BLaER1 treated with 17β-estradiol and CSF1 and Interleukin-3, amounts not matched to agents 10 nM and 100 nM (cell line): Measurements from ENCODE around the gene GPNMB.

Experiments used
- H3K27ac ChIP-seq, 11 experiments: shearing (Covaris generic); formaldehyde crosslinking; 2 replicates each; pipeline ENCODE4 v1.8.1; 2022
- H3K27me3 ChIP-seq, 11 experiments: shearing (Covaris generic); formaldehyde crosslinking; 2 replicates each; pipeline ENCODE4 v1.8.1; 2022
- H3K36me3 ChIP-seq, 11 experiments: shearing (Covaris generic); formaldehyde crosslinking; 2 replicates each; pipeline ENCODE4 v1.8.1; 2022
- H3K4me1 ChIP-seq, 10 experiments: shearing (Covaris generic); formaldehyde crosslinking; 2 replicates each; pipeline ENCODE4 v1.8.1; 2022
- H3K4me2 ChIP-seq, 11 experiments: shearing (Covaris generic); formaldehyde crosslinking; 2 replicates each; pipeline ENCODE4 v1.8.1; 2022
- H3K4me3 ChIP-seq, 10 experiments: shearing (Covaris generic); formaldehyde crosslinking; 2 replicates each; pipeline ENCODE4 v1.8.1; 2022
- H3K9ac ChIP-seq, 11 experiments: shearing (Covaris generic); formaldehyde crosslinking; 2 replicates each; pipeline ENCODE4 v1.8.1; 2022
- H3K9me3 ChIP-seq, 11 experiments: shearing (Covaris generic); formaldehyde crosslinking; replicated peaks in 1 of 11; 2 replicates each; pipeline ENCODE4 v1.8.1; 2022
- H4K20me1 ChIP-seq, 11 experiments: shearing (Covaris generic); formaldehyde crosslinking; 2 replicates each; pipeline ENCODE4 v1.8.1; 2022
- Cebpa-rat ChIP-seq, 11 experiments: shearing (Covaris generic); IDR thresholded peaks; 2 replicates each; pipeline ENCODE4 v1.8.1; 2022

Gene GPNMB

GRCh38 chr7:23237000-23237399 lies 9.6 kb upstream of the GPNMB start:
- Histone ChIP-seq H3K4me3 (no peak overlapping the region), H3K9ac (no peak overlapping the region)
- TF ChIP-seq Cebpa-rat (IDR thresholded peaks at IDR 0.05): no peak

GRCh38 chr7:23238983-23239652 lies 7.5 kb upstream of the GPNMB start:
- no peak overlapping the region for H3K4me3 ChIP-seq
- TF ChIP-seq Cebpa-rat (IDR thresholded peaks at IDR 0.05): no peak
- no peaks in the 10 kb centered on the region for H3K9me3 ChIP-seq
- no peaks in the 10 kb centered on the region for H3K36me3 ChIP-seq
- no peaks in the 10 kb centered on the region for H3K27me3 ChIP-seq
- H3K27ac ChIP-seq: no peak overlapping the region
- H3K9ac ChIP-seq: no peak overlapping the region
- no peaks in the 10 kb centered on the region for H3K4me1 ChIP-seq
- H4K20me1 ChIP-seq: no peaks in the 10 kb centered on the region
- no peak overlapping the region for H3K4me2 ChIP-seq

More at GRCh38 chr7:23237000-23237399, 9.6 kb upstream of the GPNMB start:
- Histone ChIP-seq H3K4me2 (no peak overlapping the region), H3K27me3 (no peaks in the 10 kb centered on the region), H3K4me1 (no peaks in the 10 kb centered on the region), H3K27ac (no peak overlapping the region), H3K9me3 (no peaks in the 10 kb centered on the region), H4K20me1 (no peaks in the 10 kb centered on the region), H3K36me3 (no peaks in the 10 kb centered on the region)

GRCh38 chr7:23239698-23240097 lies 6.9 kb upstream of the GPNMB start:
- Histone ChIP-seq H3K36me3 (no peaks in the 10 kb centered on the region), H3K4me1 (no peaks in the 10 kb centered on the region), H3K9ac (no peak overlapping the region), H3K4me2 (no peak overlapping the region), H3K9me3 (no peaks in the 10 kb centered on the region), H3K27ac (no peak overlapping the region), H4K20me1 (no peaks in the 10 kb centered on the region), H3K4me3 (no peak overlapping the region), H3K27me3 (no peaks in the 10 kb centered on the region)
- no peak for TF ChIP-seq Cebpa-rat (IDR thresholded peaks at IDR 0.05)

GRCh38 chr7:23242321-23242720 lies 4.3 kb upstream of the GPNMB start:
- no peak overlapping the region for H3K27ac ChIP-seq
- H3K9me3 ChIP-seq: 0 out of 22 replicates have a peak, but pooled peaks cover 0 to under 1% (median 0%) of the 10 kb centered on the region in 11 experiments
- no peak overlapping the region for H3K4me2 ChIP-seq
- no peaks in the 10 kb centered on the region for H4K20me1 ChIP-seq
- peaks cover 0 to 10% (median 8%) of the 10 kb centered on the region in 11 experiments; a peak in 17 of 22 replicates for H3K27me3 ChIP-seq
- H3K4me3 ChIP-seq: no peak overlapping the region
- no peak for TF ChIP-seq Cebpa-rat (IDR thresholded peaks at IDR 0.05)
- no peaks in the 10 kb centered on the region for H3K36me3 ChIP-seq
- H3K4me1 ChIP-seq: peaks cover 0 to 13% (median 0%) of the 10 kb centered on the region in 10 experiments; a peak in 5 of 20 replicates
- H3K9ac ChIP-seq: no peak overlapping the region

- no peak overlapping the region for H3K27ac ChIP-seq
- H4K20me1 ChIP-seq: no peaks in the 10 kb centered on the region
- peaks cover 0 to 16% (median 14%) of the 10 kb centered on the region in 11 experiments; a peak in 17 of 22 replicates for H3K27me3 ChIP-seq
- no peak for TF ChIP-seq Cebpa-rat (IDR thresholded peaks at IDR 0.05)
- no peak overlapping the region for H3K4me2 ChIP-seq
- no peak overlapping the region for H3K9ac ChIP-seq
- no peak overlapping the region for H3K4me3 ChIP-seq
- H3K4me1 ChIP-seq: peaks cover 0 to 18% (median 4%) of the 10 kb centered on the region in 10 experiments; a peak in 10 of 20 replicates
- peaks cover 0 to 6% (median 3%) of the 10 kb centered on the region in 11 experiments; a peak in 7 of 22 replicates for H3K9me3 ChIP-seq
- no peaks in the 10 kb centered on the region for H3K36me3 ChIP-seq
Measured at GRCh38 chr7:23242935-23243334, 3.6 kb upstream of the GPNMB start.

- Histone ChIP-seq H3K4me3 (peak overlapping the region in 3 of 10 experiments; percentile 44 to 48 (median 45); a peak in 5 of 20 replicates), H4K20me1 (no peaks in the 10 kb centered on the region), H3K9ac (peak overlapping the region in 2 of 11 experiments; percentile 35 to 55; a peak in 1 of 22 replicates), H3K27me3 (peaks cover 0 to 24% (median 19%) of the 10 kb centered on the region in 11 experiments; a peak in 17 of 22 replicates), H3K27ac (no peak overlapping the region; a peak in 1 of 22 replicates), H3K9me3 (peaks cover 17 to 38% (median 25%) of the 10 kb centered on the region in 11 experiments), H3K36me3 (no peaks in the 10 kb centered on the region; a peak in 1 of 22 replicates), H3K4me1 (peaks cover 0 to 30% (median 8%) of the 10 kb centered on the region in 10 experiments; a peak in 12 of 20 replicates), H3K4me2 (peak overlapping the region in 5 of 11 experiments; percentile 65 to 75 (median 69); a peak in 9 of 22 replicates)
- TF ChIP-seq Cebpa-rat (IDR thresholded peaks at IDR 0.05): no peak
Measured at GRCh38 chr7:23247046-23247602, 549 bp downstream of the GPNMB start.

GRCh38 chr7:23247603-23248335 lies 1.2 kb downstream of the GPNMB start:
- Histone ChIP-seq H3K27ac (peak overlapping the region in 5 of 11 experiments; percentile 28 to 57 (median 51); a peak in 8 of 22 replicates), H3K9ac (peak overlapping the region in 4 of 11 experiments; percentile 21 to 55 (median 46); a peak in 5 of 22 replicates), H4K20me1 (no peaks in the 10 kb centered on the region), H3K4me1 (peaks cover 0 to 30% (median 8%) of the 10 kb centered on the region in 10 experiments; a peak in 12 of 20 replicates), H3K9me3 (peaks cover 19 to 38% (median 28%) of the 10 kb centered on the region in 11 experiments), H3K36me3 (no peaks in the 10 kb centered on the region; a peak in 1 of 22 replicates), H3K27me3 (peaks cover 0 to 24% (median 19%) of the 10 kb centered on the region in 11 experiments; a peak in 17 of 22 replicates), H3K4me2 (peak overlapping the region; percentile 11 to 75 (median 40); a peak in 20 of 22 replicates), H3K4me3 (peak overlapping the region in 5 of 10 experiments; percentile 39 to 52 (median 45); a peak in 8 of 20 replicates)
- TF ChIP-seq Cebpa-rat (IDR thresholded peaks at IDR 0.05): no peak

- H4K20me1 ChIP-seq: peaks cover 0 to 6% (median 0%) of the 10 kb centered on the region in 11 experiments; a peak in 1 of 22 replicates
- no peak overlapping the region for H3K27ac ChIP-seq
- peaks cover 0 to 24% (median 19%) of the 10 kb centered on the region in 11 experiments; a peak in 17 of 22 replicates for H3K27me3 ChIP-seq
- H3K4me3 ChIP-seq: peak overlapping the region in 1 of 10 experiments; percentile 20; a peak in 1 of 20 replicates
- no peak overlapping the region for H3K4me2 ChIP-seq
- peaks cover 0 to 6% (median 0%) of the 10 kb centered on the region in 11 experiments; a peak in 2 of 22 replicates for H3K36me3 ChIP-seq
- peaks cover 0 to 30% (median 8%) of the 10 kb centered on the region in 10 experiments; a peak in 12 of 20 replicates for H3K4me1 ChIP-seq
- no peak overlapping the region for H3K9ac ChIP-seq
- no peak for TF ChIP-seq Cebpa-rat (IDR thresholded peaks at IDR 0.05)
- H3K9me3 ChIP-seq: peaks cover 19 to 38% (median 28%) of the 10 kb centered on the region in 11 experiments
Measured at GRCh38 chr7:23249486-23249885, 2.9 kb downstream of the GPNMB start.
